ENCODE data around the gene IRAK2. TPM values are rescaled to one million over a fixed set of nuclear protein-coding genes. Genes with fewer than 3 reads are reported as not detected.
"Not testable (repeated sequence)": the region's sequence is repeated elsewhere in the genome, so short reads cannot be mapped to it uniquely, and the experiment has no call there.

Gene IRAK2
- total and polyA plus RNA-seq, 9 donors, result 1.1 to 2.3 (median 1.5) TPM

DNA sequence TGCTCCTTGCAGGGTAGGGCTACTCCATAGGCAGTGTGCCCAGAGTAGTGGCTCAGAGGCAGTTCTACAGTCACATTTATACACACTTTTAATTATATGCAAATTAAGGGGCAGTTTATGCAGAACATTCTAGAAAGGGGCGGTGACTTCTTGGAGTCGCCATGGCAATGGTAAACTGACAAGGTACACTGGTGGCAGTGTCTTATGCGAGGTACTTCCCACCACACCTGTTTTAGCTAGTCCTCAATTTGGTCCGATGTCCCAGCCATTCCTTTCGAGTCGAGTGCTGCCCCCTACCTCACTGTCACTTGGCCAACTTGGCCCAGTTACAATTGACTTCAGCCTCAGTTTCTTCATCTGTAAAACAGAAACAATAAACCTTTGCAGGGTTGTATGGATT lies 3.8 kb upstream of the IRAK2 start:
- H3K4me1 ChIP-seq (ENCODE audit: insufficient read depth), result peaks cover 7% of the 10 kb centered on the region

DNA sequence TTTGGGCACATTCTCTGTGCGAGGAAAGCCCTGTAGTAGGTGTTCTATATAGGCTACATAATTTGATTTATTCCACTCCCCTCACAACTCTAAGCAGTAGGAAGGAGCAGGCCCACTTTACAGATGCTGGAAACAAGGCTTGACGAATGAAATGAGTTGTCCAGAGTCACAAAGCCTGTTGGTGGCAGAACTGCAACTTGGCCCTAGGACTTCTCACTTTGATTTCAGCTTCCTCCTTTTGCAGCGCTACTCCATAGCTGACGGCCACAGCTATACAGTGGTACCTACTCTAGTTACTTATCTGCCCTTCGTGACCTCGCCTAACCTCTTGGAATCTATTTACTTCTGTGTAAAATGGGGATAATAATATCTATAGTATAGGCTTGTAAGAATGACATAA lies 2.5 kb upstream of the IRAK2 start:
- WGBS, 3 donors, result 86 to 91% (median 87%) methylated on average over 6 of the region's 6 CpGs
- intact Hi-C loops (cut with DNase I), result loop anchor here in 1 of 4 donors (5.0 kb wide), 1 partner anchor 70 kb away; no protein-coding TSS in a partner anchor

More for the DNA sequence above, 3.8 kb upstream of the IRAK2 start:
- Histone ChIP-seq H3K27ac (no peak overlapping the region), H3K36me3 (no peaks in the 10 kb centered on the region), H3K27me3 (no peaks in the 10 kb centered on the region), H3K4me3 (no peak overlapping the region), H3K9me3 (no peaks in the 10 kb centered on the region)
- 67 to 78% (median 73%) methylated on average over 6 of the region's 6 CpGs for WGBS, 3 donors
- intact Hi-C loops (cut with DNase I), result loop anchor here in 1 of 4 donors (5.0 kb wide), 1 partner anchor 71 kb away; no protein-coding TSS in a partner anchor
- DNase-seq, result no peak
- no peak for TF ChIP-seq EP300 (IDR thresholded peaks at IDR 0.05)
- TF ChIP-seq, protein P1, sequence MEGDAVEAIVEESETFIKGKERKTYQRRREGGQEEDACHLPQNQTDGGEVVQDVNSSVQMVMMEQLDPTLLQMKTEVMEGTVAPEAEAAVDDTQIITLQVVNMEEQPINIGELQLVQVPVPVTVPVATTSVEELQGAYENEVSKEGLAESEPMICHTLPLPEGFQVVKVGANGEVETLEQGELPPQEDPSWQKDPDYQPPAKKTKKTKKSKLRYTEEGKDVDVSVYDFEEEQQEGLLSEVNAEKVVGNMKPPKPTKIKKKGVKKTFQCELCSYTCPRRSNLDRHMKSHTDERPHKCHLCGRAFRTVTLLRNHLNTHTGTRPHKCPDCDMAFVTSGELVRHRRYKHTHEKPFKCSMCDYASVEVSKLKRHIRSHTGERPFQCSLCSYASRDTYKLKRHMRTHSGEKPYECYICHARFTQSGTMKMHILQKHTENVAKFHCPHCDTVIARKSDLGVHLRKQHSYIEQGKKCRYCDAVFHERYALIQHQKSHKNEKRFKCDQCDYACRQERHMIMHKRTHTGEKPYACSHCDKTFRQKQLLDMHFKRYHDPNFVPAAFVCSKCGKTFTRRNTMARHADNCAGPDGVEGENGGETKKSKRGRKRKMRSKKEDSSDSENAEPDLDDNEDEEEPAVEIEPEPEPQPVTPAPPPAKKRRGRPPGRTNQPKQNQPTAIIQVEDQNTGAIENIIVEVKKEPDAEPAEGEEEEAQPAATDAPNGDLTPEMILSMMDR (IDR thresholded peaks at IDR 0.05), result no peak

DNA sequence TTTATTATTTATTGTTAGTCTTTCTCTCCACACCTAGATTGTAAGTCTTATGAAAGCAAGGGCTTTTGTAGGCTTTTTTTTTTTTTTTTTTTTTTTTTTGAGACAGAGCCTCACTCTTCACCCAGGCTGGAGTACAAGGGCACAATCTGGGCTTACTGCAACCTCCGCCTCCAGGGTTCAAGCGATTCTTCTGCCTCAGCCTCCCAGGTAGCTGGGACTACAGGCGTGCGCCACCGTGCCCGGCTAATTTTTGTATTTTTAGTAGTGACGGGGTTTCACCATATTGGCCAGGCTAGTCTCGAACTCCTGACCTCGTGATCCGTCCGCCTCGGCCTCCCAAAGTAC lies 546 bp upstream of the IRAK2 start:
- not testable (repeated sequence) for H3K36me3 ChIP-seq; DNase-seq; H3K4me1 ChIP-seq (ENCODE audit: insufficient read depth); H3K9me3 ChIP-seq; H3K27me3 ChIP-seq; H3K27ac ChIP-seq
- H3K4me3 ChIP-seq, result peak overlapping the region; percentile 86
- WGBS, 3 donors, result 67 to 75% (median 70%) methylated on average over 11 to 12 of the region's 12 CpGs
- intact Hi-C loops (cut with DNase I), result loop anchor here in 1 of 4 donors (5.0 kb wide), 1 partner anchor 68 kb away; no protein-coding TSS in a partner anchor

More for the DNA sequence above, 2.5 kb upstream of the IRAK2 start:
- Histone ChIP-seq H3K27ac (no peak overlapping the region), H3K4me3 (no peak overlapping the region), H3K4me1 (ENCODE audit: insufficient read depth) (peaks cover 7% of the 10 kb centered on the region), H3K36me3 (no peaks in the 10 kb centered on the region), H3K27me3 (no peaks in the 10 kb centered on the region), H3K9me3 (no peaks in the 10 kb centered on the region)
- TF ChIP-seq, protein P1 (IDR thresholded peaks at IDR 0.05), result no peak
- TF ChIP-seq POLR2A (IDR thresholded peaks at IDR 0.05) (no peak), EP300 (IDR thresholded peaks at IDR 0.05) (no peak)
- DNase-seq, result no peak

DNA sequence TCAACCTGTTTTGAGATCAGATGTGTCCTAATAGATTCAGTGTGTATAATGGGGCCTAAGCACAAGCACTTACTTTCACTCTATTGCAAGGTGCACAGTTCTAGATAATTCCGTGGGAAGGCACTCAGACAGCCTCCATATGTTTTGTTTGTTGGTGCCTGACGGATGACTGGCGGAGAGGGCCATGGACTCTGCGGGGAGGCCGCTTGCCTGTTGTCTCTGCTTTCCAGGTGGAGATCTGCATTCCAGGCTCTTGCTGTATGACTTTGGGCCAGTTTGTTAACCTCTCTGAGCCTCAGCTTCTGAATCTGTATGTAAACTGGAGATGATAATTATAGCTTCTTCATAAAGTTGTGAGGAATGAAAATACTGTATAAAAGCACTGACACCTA lies 1.5 kb downstream of the IRAK2 start:
- H3K27ac ChIP-seq, result no peak overlapping the region
- no peak overlapping the region for H3K4me3 ChIP-seq
- no peaks in the 10 kb centered on the region for H3K36me3 ChIP-seq
- no peak for DNase-seq
- 90 to 94% (median 92%) methylated on average over 5 of the region's 5 CpGs for WGBS, 3 donors
- peaks cover 7% of the 10 kb centered on the region for H3K4me1 ChIP-seq (ENCODE audit: insufficient read depth)
- no peaks in the 10 kb centered on the region for H3K9me3 ChIP-seq
- intact Hi-C loops (cut with DNase I), result no loop called here
- no peaks in the 10 kb centered on the region for H3K27me3 ChIP-seq
- TF ChIP-seq EP300 (IDR thresholded peaks at IDR 0.05), result no peak
- TF ChIP-seq, protein P1 (IDR thresholded peaks at IDR 0.05), result no peak
- no peak for TF ChIP-seq POLR2A (IDR thresholded peaks at IDR 0.05)

DNA sequence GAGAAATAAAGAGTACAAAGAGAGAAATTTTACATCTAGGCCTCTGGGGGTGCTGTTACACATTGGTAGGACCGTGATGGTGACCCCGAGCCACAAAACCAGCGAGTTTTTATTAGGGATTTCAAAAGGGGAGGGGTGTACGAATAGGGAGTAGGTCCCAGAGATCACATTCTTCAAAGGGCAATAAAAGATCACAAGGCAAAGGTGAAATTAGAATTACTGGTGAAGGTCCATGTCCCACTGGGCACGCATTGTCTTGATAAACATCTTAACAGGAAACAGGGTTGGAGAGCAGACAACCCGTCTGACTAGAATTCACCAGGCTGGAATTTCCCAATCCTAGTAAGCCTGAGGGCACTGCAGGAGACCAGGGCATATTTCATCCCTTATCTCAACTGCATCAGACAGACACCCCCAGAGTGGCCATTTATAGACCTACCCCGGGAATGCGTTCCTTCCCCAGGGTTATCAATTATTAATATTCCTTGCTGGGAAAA lies 4.3 kb downstream of the IRAK2 start:
- TF ChIP-seq POLR2A (IDR thresholded peaks at IDR 0.05) (no peak), EP300 (IDR thresholded peaks at IDR 0.05) (no peak)
- TF ChIP-seq, protein P1 (IDR thresholded peaks at IDR 0.05), result no peak
- WGBS, 3 donors, result 67 to 71% (median 68%) methylated on average over 8 of the region's 8 CpGs
- no peak for DNase-seq
- no peaks in the 10 kb centered on the region for H3K36me3 ChIP-seq
- no peaks in the 10 kb centered on the region for H3K9me3 ChIP-seq
- H3K4me3 ChIP-seq, result no peak overlapping the region
- H3K27ac ChIP-seq, result no peak overlapping the region
- intact Hi-C loops (cut with DNase I), result no loop called here
- peaks cover 7% of the 10 kb centered on the region for H3K4me1 ChIP-seq (ENCODE audit: insufficient read depth)
- no peaks in the 10 kb centered on the region for H3K27me3 ChIP-seq

All from ovary (tissue), 9 donors.